HepG2 (cell line): Measurements from ENCODE around the gene GNB3. TPM values are rescaled to one million over a fixed set of nuclear protein-coding genes. Genes with fewer than 3 reads are reported as not detected.

Experiments
- BRCA1 ChIP-seq: sonication (generic); formaldehyde crosslinking; IDR thresholded peaks from 2 replicates; pipeline ENCODE4 v1.4.0; 2020; ENCODE audit warnings: missing genetic modification reagents
- DMAP1 ChIP-seq: IDR thresholded peaks from 2 replicates; pipeline ENCODE4 v1.6.1; 2016
- DNMT1 ChIP-seq: sonication (generic); formaldehyde crosslinking; IDR thresholded peaks from 2 replicates; pipeline ENCODE4 v1.5.1; 2020; ENCODE audit warnings: mild to moderate bottlenecking, missing genetic modification reagents
- GABPA ChIP-seq, 2 experiments: IDR thresholded peaks; 2 replicates each; pipeline ENCODE4 v1.6.1; 2011 to 2016; ENCODE audit warnings: low read depth in 2 of 2, low read length in 1 of 2, missing biosample characterization in 1 of 2, missing genetic modification characterization in 1 of 2
- HDAC1 ChIP-seq: sonication (generic); formaldehyde crosslinking; IDR thresholded peaks from 2 replicates; pipeline ENCODE4 v1.5.1; 2020; ENCODE audit warnings: mild to moderate bottlenecking, missing genetic modification reagents
- KMT2B ChIP-seq: IDR thresholded peaks from 2 replicates; pipeline ENCODE4 v1.6.1; 2016; ENCODE audit warnings: missing genetic modification reagents, missing compliant biosample characterization
- MTA1 ChIP-seq: sonication (generic); formaldehyde crosslinking; IDR thresholded peaks from 2 replicates; pipeline ENCODE4 v1.4.0; 2020; ENCODE audit warnings: missing genetic modification reagents, mild to moderate bottlenecking, borderline replicate concordance
- MXD4 ChIP-seq: IDR thresholded peaks from 2 replicates; pipeline ENCODE4 v1.6.1; 2016; ENCODE audit warnings: mild to moderate bottlenecking, missing biosample characterization, missing genetic modification reagents
- NR0B2 ChIP-seq: sonication (generic); formaldehyde crosslinking; IDR thresholded peaks from 2 replicates; pipeline ENCODE4 v1.4.0; 2020; ENCODE audit warnings: mild to moderate bottlenecking, missing genetic modification reagents
- PREB ChIP-seq: sonication (generic); formaldehyde crosslinking; IDR thresholded peaks from 2 replicates; pipeline ENCODE4 v1.4.0; 2020; ENCODE audit warnings: missing genetic modification reagents
- SETDB1 ChIP-seq: sonication (generic); formaldehyde crosslinking; IDR thresholded peaks from 2 replicates; pipeline ENCODE4 v1.5.1; 2020; ENCODE audit warnings: missing genetic modification reagents, mild to moderate bottlenecking, borderline replicate concordance
- SP5 ChIP-seq: IDR thresholded peaks from 2 replicates; pipeline ENCODE4 v1.6.1; 2016; ENCODE audit warnings: low read depth, borderline replicate concordance
- XBP1 ChIP-seq: sonication (generic); formaldehyde crosslinking; IDR thresholded peaks from 2 replicates; pipeline ENCODE4 v1.5.0; 2020; ENCODE audit warnings: missing genetic modification reagents
- ZMYM4 ChIP-seq: sonication (generic); formaldehyde crosslinking; IDR thresholded peaks from 2 replicates; pipeline ENCODE4 v1.8.1; 2023; ENCODE audit warnings: mild to moderate bottlenecking, missing genetic modification reagents
- ZNF225 ChIP-seq: sonication (generic); formaldehyde crosslinking; IDR thresholded peaks from 2 replicates; pipeline ENCODE4 v1.4.0; 2020; ENCODE audit warnings: mild to moderate bottlenecking, missing genetic modification reagents
- ZNF704 ChIP-seq: sonication (generic); formaldehyde crosslinking; IDR thresholded peaks from 2 replicates; pipeline ENCODE4 v1.8.1; 2023; ENCODE audit warnings: mild to moderate bottlenecking, inconsistent platforms, moderate library complexity, missing genetic modification reagents, borderline replicate concordance
- ZNF766 ChIP-seq: sonication (generic); formaldehyde crosslinking; IDR thresholded peaks from 2 replicates; pipeline ENCODE4 v1.5.0; 2020; ENCODE audit warnings: missing genetic modification reagents, borderline replicate concordance
- ZSCAN21 ChIP-seq: sonication (generic); formaldehyde crosslinking; IDR thresholded peaks from 2 replicates; pipeline ENCODE4 v1.8.0; 2022; ENCODE audit warnings: mild to moderate bottlenecking, missing genetic modification reagents, moderate library complexity, borderline replicate concordance
- polyA plus RNA-seq, 8 experiments: library from polyadenylated mRNA; depleted of rRNA in 3 of 8; stranded (reverse) in 7 of 8; unstranded in 1 of 8; fragments of >200 nt; fragmentation: Illumina TruSeq in 4 of 8; extraction: Trizol in 4 of 8; gene quantifications; 2 replicates each; pipeline versions ENCODE4 v1.2.1 to v1.2.3, GENCODE V29; 2011 to 2016; ENCODE audit warnings: low read depth in 4 of 8, missing spikeins in 1 of 8, mixed read lengths in 1 of 8; ENCODE audit not compliant: insufficient read depth in 1 of 8
- total RNA-seq, 5 experiments: library from RNA; depleted of rRNA; stranded (reverse); fragments of >200 nt; fragmentation: Illumina TruSeq; extraction: Trizol; gene quantifications; 2 replicates each; pipeline ENCODE4 v1.2.3, GENCODE V29; 2016; ENCODE audit warnings: low read depth in 1 of 5
- TF ChIP-seq, protein P1 (sequence below): sonication (generic); formaldehyde crosslinking; IDR thresholded peaks from 2 replicates; pipeline ENCODE4 v1.4.0; 2020; ENCODE audit warnings: missing genetic modification reagents
- TF ChIP-seq, protein P2 (sequence below): sonication (generic); formaldehyde crosslinking; IDR thresholded peaks from 2 replicates; pipeline ENCODE4 v1.5.0; 2020; ENCODE audit warnings: mild to moderate bottlenecking, missing genetic modification reagents
- TF ChIP-seq, protein P3 (sequence below): sonication (generic); formaldehyde crosslinking; IDR thresholded peaks from 2 replicates; pipeline ENCODE4 v1.8.0; 2022; ENCODE audit warnings: low read depth, missing genetic modification reagents

Gene GNB3
- total and polyA plus RNA-seq, 2 of the 13 experiments (the other 11 are each of a cell fraction or from before 2014, with no cell fraction given), result 1.3 to 3.6 TPM

- TF ChIP-seq ZNF704 (CRISPR knock-in tag) (peak; percentile 71; the same call in 1 of the 2 replicates), KMT2B (CRISPR knock-in tag) (no peak), SETDB1 (CRISPR knock-in tag) (no peak), ZMYM4 (peak; percentile 13; the same call in 1 of the 2 replicates), NR0B2 (peak; percentile 65; the same call in 1 of the 2 replicates), BRCA1 (CRISPR knock-in tag) (0 out of 2 replicates have a peak, but pooled peaks have one; percentile 16), HDAC1 (peak; percentile 89), ZNF225 (CRISPR knock-in tag) (peak; percentile 7; the same call in 1 of the 2 replicates), PREB (no peak), GABPA (IDR thresholded peaks at IDR 0.05; ENCODE audit: low read depth, low read length) (no peak), GABPA (CRISPR knock-in tag; IDR thresholded peaks at IDR 0.05; ENCODE audit: low read depth) (peak; percentile 62), MTA1 (CRISPR knock-in tag) (0 out of 2 replicates have a peak, but pooled peaks have one; percentile 43), XBP1 (CRISPR knock-in tag) (no peak), DNMT1 (no peak), ZNF766 (0 out of 2 replicates have a peak, but pooled peaks have one; percentile 20), DMAP1 (CRISPR knock-in tag) (peak; percentile 68), MXD4 (peak; percentile 32; the same call in 1 of the 2 replicates), SP5 (no peak), ZSCAN21 (CRISPR knock-in tag) (peak; percentile 46; the same call in 1 of the 2 replicates)
- TF ChIP-seq, protein P1, sequence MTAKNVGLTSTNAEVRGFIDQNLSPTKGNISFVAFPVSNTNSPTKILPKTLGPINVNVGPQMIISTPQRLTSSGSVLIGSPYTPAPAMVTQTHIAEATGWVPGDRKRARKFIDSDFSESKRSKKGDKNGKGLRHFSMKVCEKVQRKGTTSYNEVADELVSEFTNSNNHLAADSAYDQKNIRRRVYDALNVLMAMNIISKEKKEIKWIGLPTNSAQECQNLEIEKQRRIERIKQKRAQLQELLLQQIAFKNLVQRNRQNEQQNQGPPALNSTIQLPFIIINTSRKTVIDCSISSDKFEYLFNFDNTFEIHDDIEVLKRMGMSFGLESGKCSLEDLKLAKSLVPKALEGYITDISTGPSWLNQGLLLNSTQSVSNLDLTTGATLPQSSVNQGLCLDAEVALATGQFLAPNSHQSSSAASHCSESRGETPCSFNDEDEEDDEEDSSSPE (CRISPR knock-in tag), result peak; percentile 100
- TF ChIP-seq, protein P2, sequence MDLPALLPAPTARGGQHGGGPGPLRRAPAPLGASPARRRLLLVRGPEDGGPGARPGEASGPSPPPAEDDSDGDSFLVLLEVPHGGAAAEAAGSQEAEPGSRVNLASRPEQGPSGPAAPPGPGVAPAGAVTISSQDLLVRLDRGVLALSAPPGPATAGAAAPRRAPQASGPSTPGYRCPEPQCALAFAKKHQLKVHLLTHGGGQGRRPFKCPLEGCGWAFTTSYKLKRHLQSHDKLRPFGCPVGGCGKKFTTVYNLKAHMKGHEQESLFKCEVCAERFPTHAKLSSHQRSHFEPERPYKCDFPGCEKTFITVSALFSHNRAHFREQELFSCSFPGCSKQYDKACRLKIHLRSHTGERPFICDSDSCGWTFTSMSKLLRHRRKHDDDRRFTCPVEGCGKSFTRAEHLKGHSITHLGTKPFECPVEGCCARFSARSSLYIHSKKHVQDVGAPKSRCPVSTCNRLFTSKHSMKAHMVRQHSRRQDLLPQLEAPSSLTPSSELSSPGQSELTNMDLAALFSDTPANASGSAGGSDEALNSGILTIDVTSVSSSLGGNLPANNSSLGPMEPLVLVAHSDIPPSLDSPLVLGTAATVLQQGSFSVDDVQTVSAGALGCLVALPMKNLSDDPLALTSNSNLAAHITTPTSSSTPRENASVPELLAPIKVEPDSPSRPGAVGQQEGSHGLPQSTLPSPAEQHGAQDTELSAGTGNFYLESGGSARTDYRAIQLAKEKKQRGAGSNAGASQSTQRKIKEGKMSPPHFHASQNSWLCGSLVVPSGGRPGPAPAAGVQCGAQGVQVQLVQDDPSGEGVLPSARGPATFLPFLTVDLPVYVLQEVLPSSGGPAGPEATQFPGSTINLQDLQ, result no peak
- TF ChIP-seq, protein P3, sequence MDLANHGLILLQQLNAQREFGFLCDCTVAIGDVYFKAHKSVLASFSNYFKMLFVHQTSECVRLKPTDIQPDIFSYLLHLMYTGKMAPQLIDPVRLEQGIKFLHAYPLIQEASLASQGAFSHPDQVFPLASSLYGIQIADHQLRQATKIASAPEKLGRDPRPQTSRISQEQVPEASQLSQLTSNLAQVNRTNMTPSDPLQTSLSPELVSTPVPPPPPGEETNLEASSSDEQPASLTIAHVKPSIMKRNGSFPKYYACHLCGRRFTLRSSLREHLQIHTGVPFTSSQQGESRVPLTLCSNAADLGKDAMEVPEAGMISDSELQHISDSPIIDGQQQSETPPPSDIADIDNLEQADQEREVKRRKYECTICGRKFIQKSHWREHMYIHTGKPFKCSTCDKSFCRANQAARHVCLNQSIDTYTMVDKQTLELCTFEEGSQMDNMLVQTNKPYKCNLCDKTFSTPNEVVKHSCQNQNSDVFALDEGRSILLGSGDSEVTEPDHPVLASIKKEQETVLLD (CRISPR knock-in tag), result no peak
Observed at GRCh38 chr12:6851153-6851920, 10.6 kb downstream of the GNB3 start, which contains the start of gene CDCA3 (continued).
